ENCODE measurements around the gene HOXA9.

DNA sequence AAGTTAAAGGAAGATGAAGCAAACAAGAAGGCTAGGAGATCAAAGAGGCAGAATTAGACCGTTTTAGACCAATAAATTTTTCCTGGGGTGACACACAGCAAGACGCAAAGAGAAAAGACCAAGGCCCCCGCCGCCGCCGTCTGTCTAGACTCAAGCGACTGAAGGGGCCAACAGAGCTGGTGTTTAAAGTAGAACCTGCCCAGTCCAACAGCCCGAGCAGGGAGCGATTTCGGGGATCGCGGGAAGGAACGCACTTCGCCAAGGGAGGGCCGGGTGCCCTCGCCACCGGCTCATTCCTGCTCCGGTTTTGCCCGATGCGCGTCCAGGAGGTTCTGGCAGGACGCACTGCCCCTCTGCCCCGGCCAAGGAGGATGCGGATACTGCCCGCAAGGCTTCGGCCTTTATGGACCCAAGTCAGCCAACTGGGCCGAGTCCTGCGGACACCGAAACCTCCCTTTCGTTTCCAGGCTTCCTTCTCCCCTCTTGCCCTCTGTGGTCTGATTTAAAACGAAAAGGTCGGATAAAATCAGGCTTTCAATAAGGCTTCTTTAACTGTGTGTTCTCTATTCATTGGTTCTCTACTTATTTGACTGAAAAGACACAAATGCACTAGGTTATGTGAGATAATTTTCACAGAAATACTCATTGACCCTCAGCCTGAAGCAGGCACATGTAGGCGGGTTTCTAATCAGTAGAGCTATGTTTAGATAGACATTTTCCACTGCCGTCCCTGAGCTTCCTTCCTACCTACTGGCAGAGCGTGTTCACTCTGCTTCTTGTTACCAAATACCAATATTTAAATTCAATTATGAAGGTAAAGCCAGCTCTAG is 6.7 kb downstream of the HOXA9 start:
- TF ChIP-seq, protein P1, sequence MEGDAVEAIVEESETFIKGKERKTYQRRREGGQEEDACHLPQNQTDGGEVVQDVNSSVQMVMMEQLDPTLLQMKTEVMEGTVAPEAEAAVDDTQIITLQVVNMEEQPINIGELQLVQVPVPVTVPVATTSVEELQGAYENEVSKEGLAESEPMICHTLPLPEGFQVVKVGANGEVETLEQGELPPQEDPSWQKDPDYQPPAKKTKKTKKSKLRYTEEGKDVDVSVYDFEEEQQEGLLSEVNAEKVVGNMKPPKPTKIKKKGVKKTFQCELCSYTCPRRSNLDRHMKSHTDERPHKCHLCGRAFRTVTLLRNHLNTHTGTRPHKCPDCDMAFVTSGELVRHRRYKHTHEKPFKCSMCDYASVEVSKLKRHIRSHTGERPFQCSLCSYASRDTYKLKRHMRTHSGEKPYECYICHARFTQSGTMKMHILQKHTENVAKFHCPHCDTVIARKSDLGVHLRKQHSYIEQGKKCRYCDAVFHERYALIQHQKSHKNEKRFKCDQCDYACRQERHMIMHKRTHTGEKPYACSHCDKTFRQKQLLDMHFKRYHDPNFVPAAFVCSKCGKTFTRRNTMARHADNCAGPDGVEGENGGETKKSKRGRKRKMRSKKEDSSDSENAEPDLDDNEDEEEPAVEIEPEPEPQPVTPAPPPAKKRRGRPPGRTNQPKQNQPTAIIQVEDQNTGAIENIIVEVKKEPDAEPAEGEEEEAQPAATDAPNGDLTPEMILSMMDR (tag by site-specific recombination; IDR thresholded peaks at IDR 0.05): no peak
- TF ChIP-seq ZNF292 (tag by site-specific recombination; IDR thresholded peaks at IDR 0.05; ENCODE audit: borderline replicate concordance, low read depth): no peak
- no peak for TF ChIP-seq ZNF24 (tag by site-specific recombination; IDR thresholded peaks at IDR 0.05)
- no peak for TF ChIP-seq ZNF324 (tag by site-specific recombination; IDR thresholded peaks at IDR 0.05)
- TF ChIP-seq, protein P2, sequence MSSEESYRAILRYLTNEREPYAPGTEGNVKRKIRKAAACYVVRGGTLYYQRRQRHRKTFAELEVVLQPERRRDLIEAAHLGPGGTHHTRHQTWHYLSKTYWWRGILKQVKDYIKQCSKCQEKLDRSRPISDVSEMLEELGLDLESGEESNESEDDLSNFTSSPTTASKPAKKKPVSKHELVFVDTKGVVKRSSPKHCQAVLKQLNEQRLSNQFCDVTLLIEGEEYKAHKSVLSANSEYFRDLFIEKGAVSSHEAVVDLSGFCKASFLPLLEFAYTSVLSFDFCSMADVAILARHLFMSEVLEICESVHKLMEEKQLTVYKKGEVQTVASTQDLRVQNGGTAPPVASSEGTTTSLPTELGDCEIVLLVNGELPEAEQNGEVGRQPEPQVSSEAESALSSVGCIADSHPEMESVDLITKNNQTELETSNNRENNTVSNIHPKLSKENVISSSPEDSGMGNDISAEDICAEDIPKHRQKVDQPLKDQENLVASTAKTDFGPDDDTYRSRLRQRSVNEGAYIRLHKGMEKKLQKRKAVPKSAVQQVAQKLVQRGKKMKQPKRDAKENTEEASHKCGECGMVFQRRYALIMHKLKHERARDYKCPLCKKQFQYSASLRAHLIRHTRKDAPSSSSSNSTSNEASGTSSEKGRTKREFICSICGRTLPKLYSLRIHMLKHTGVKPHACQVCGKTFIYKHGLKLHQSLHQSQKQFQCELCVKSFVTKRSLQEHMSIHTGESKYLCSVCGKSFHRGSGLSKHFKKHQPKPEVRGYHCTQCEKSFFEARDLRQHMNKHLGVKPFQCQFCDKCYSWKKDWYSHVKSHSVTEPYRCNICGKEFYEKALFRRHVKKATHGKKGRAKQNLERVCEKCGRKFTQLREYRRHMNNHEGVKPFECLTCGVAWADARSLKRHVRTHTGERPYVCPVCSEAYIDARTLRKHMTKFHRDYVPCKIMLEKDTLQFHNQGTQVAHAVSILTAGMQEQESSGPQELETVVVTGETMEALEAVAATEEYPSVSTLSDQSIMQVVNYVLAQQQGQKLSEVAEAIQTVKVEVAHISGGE (tag by site-specific recombination; conservative IDR thresholded peaks at IDR 0.05; ENCODE audit: low read depth): no peak
- TF ChIP-seq KLF9 (tag by site-specific recombination; IDR thresholded peaks at IDR 0.05; ENCODE audit: low read depth): no peak
- no peak for TF ChIP-seq ZNF707 (tag by site-specific recombination; IDR thresholded peaks at IDR 0.05)
- TF ChIP-seq, protein P3, sequence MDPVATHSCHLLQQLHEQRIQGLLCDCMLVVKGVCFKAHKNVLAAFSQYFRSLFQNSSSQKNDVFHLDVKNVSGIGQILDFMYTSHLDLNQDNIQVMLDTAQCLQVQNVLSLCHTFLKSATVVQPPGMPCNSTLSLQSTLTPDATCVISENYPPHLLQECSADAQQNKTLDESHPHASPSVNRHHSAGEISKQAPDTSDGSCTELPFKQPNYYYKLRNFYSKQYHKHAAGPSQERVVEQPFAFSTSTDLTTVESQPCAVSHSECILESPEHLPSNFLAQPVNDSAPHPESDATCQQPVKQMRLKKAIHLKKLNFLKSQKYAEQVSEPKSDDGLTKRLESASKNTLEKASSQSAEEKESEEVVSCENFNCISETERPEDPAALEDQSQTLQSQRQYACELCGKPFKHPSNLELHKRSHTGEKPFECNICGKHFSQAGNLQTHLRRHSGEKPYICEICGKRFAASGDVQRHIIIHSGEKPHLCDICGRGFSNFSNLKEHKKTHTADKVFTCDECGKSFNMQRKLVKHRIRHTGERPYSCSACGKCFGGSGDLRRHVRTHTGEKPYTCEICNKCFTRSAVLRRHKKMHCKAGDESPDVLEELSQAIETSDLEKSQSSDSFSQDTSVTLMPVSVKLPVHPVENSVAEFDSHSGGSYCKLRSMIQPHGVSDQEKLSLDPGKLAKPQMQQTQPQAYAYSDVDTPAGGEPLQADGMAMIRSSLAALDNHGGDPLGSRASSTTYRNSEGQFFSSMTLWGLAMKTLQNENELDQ (tag by site-specific recombination; IDR thresholded peaks at IDR 0.05; ENCODE audit: low read depth): no peak
